Neural progenitor cell (in vitro differentiated cells): Measurements from ENCODE around the gene CHAC1.

Experiments
- EZH2phosphoT487 ChIP-seq: fragments of 200-600 bp; sonication (generic); IDR thresholded peaks from 2 replicates; pipeline ENCODE4 v1.6.1; 2017; ENCODE audit warnings: antibody characterized with exemption
- TF ChIP-seq, protein P1 (sequence below): fragments of 200-600 bp; sonication (generic); IDR thresholded peaks from 2 replicates; pipeline ENCODE4 v1.5.1; 2017; ENCODE audit warnings: antibody characterized with exemption, mild to moderate bottlenecking

DNA sequence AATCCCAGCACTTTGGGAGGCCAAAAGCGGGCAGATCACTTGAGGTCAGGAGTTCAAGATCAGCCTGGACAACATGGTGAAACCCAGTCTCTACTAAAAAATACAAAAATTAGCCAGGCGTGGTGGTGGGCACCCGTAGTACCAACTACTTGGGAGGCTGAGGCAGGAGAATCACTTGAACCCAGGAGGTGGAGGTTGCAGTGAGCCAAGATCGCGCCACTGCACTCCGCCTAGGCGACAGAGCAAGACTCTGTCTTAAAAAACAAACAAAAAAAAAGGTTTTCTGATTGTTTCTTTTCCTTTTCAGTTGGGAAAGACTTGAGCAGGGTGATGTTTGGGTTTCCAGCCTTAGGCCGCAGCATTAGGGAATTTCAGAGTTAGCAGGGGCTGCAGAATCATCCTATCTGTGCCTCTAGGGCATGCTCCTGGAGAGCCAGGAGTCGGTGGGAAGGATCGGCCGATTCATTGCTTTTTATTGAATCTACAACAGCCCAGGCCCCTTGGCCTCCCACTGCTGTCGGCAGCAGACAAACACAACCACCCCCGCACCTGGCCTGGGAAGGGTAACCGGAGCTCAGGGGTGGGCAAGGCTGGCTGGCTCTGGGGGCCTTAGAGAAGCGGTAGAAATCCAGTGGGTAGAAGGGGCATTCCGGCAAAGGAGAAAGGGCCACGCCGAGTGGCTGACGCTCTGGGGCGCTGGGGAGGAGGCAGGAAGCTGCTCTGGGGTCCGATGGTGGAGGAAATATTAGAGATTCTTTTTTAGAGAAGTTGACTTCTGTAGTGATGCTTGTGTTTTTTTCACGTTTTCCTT, 6.3 kb downstream of the CHAC1 start:
- TF ChIP-seq, protein P1, sequence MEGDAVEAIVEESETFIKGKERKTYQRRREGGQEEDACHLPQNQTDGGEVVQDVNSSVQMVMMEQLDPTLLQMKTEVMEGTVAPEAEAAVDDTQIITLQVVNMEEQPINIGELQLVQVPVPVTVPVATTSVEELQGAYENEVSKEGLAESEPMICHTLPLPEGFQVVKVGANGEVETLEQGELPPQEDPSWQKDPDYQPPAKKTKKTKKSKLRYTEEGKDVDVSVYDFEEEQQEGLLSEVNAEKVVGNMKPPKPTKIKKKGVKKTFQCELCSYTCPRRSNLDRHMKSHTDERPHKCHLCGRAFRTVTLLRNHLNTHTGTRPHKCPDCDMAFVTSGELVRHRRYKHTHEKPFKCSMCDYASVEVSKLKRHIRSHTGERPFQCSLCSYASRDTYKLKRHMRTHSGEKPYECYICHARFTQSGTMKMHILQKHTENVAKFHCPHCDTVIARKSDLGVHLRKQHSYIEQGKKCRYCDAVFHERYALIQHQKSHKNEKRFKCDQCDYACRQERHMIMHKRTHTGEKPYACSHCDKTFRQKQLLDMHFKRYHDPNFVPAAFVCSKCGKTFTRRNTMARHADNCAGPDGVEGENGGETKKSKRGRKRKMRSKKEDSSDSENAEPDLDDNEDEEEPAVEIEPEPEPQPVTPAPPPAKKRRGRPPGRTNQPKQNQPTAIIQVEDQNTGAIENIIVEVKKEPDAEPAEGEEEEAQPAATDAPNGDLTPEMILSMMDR = no peak
- no peak for TF ChIP-seq EZH2phosphoT487
